ENCODE data around the gene MMP8. TPM values are rescaled to one million over a fixed set of nuclear protein-coding genes. Genes with fewer than 3 reads are reported as not detected.
"Not testable (repeated sequence)": the region's sequence is repeated elsewhere in the genome, so short reads cannot be mapped to it uniquely, and the experiment has no call there.

The MMP8 gene
- total RNA-seq, 1 experiment from 2014 or later: not detected

- peak; percentile 57 for DNase-seq (ENCODE audit: low read depth, low spot score)
- Histone ChIP-seq H3K36me3 (ENCODE audit: control insufficient read depth in 1 of 2, insufficient read depth in 2 of 2, low read length in 2 of 2) (no peaks in the 10 kb centered on the region), H3K9me2 (ENCODE audit: insufficient read depth) (no peaks in the 10 kb centered on the region), H3K27ac (ENCODE audit: low read depth, low read length) (no peak overlapping the region), H3K4me3 (replicated peaks in 1 of 2; ENCODE audit: low read depth in 1 of 2, low read length in 2 of 2) (no peak overlapping the region), H4K20me1 (ENCODE audit: insufficient read depth) (no peaks in the 10 kb centered on the region), H3K79me2 (ENCODE audit: insufficient read depth, low read length) (no peaks in the 10 kb centered on the region), H3K9me3 (ENCODE audit: control insufficient read depth in 1 of 2, insufficient read depth in 1 of 2, low read depth in 1 of 2, low read length in 2 of 2) (no peaks in the 10 kb centered on the region), H3K4me2 (ENCODE audit: low read length) (peak overlapping the region; percentile 33), H3K4me1 (ENCODE audit: control insufficient read depth in 1 of 2, insufficient read depth in 2 of 2, low read length in 2 of 2) (no peaks in the 10 kb centered on the region), H3K9ac (ENCODE audit: low read length) (no peak overlapping the region), H2AFZ (ENCODE audit: low read depth, low read length, poor library complexity, severe bottlenecking) (peak overlapping the region; percentile 40), H3K27me3 (ENCODE audit: insufficient read depth, low read length) (no peaks in the 10 kb centered on the region)
- ChIA-PET CTCF (interaction anchor here (0.6 to 2.7 kb wide), 7 partner anchors 19 to 343 kb away, joined by 3 to 18 read pairs (median 4); no protein-coding TSS in a partner anchor), RAD21 (ENCODE audit: low non-redundant PET in 1 of 2, low total read pairs in 2 of 2, uncharacterized antibody in 2 of 2, unreplicated experiment in 2 of 2) (no interaction called here), POLR2A (no interaction called here)
- intact Hi-C loops (cut with micrococcal nuclease): loop anchor here (1.0 kb wide), 3 partner anchors 208 to 322 kb away; no protein-coding TSS in a partner anchor
- ATAC-seq: peak; percentile 99
- BruUV-seq (replicated peaks): no TSS peak
- TF ChIP-seq CTCF (IDR thresholded peaks at IDR 0.05 in 2 of 3, conservative IDR thresholded peaks at IDR 0.05 in 1 of 3; ENCODE audit: borderline replicate concordance in 1 of 3, insufficient read depth in 1 of 3, low read depth in 2 of 3, low read length in 2 of 3): peak; percentile 86 to 95 (median 89)
- peak; percentile 95 for TF ChIP-seq RAD21 (IDR thresholded peaks at IDR 0.05; ENCODE audit: low read depth)
- no peak for TF ChIP-seq YY1 (IDR thresholded peaks at IDR 0.05; ENCODE audit: extremely low read depth, insufficient replicate concordance, low read depth, low read length)
- TF ChIP-seq ZNF274 (IDR thresholded peaks at IDR 0.05; ENCODE audit: low read depth, low read length): no peak
These were observed 8.6 kb upstream of the MMP8 start for GRCh38 chr11:102733232-102733875.

- H3K9ac ChIP-seq (ENCODE audit: low read length); BruUV-seq (replicated peaks); H3K27ac ChIP-seq (ENCODE audit: low read depth, low read length); H3K4me3 ChIP-seq (replicated peaks in 1 of 2; ENCODE audit: low read depth in 1 of 2, low read length in 2 of 2); H4K20me1 ChIP-seq (ENCODE audit: insufficient read depth); H3K79me2 ChIP-seq (ENCODE audit: insufficient read depth, low read length); H3K4me1 ChIP-seq (ENCODE audit: control insufficient read depth in 1 of 2, insufficient read depth in 2 of 2, low read length in 2 of 2); DNase-seq (ENCODE audit: low read depth, low spot score); H2AFZ ChIP-seq (ENCODE audit: low read depth, low read length, poor library complexity, severe bottlenecking); H3K36me3 ChIP-seq (ENCODE audit: control insufficient read depth in 1 of 2, insufficient read depth in 2 of 2, low read length in 2 of 2); H3K27me3 ChIP-seq (ENCODE audit: insufficient read depth, low read length); CTCF ChIA-PET; ATAC-seq; intact Hi-C loops (cut with micrococcal nuclease); H3K9me2 ChIP-seq (ENCODE audit: insufficient read depth); RAD21 ChIA-PET (ENCODE audit: low non-redundant PET in 1 of 2, low total read pairs in 2 of 2, uncharacterized antibody in 2 of 2, unreplicated experiment in 2 of 2); H3K9me3 ChIP-seq (ENCODE audit: control insufficient read depth in 1 of 2, insufficient read depth in 1 of 2, low read depth in 1 of 2, low read length in 2 of 2); POLR2A ChIA-PET; H3K4me2 ChIP-seq (ENCODE audit: low read length): not testable (repeated sequence)
These were observed 6.2 kb upstream of the MMP8 start for GRCh38 chr11:102730944-102731343.

Measured in HCT116 (cell line).